Fibroblast of skin of left quadriceps (primary cell): ENCODE results near the gene C2orf49.

Experiments used
- DNase-seq, 2 experiments: peaks; one replicate each; pipeline ENCODE4 v3.0.0-alpha.2; 2013; ENCODE audit warnings: low read depth in 2 of 2

The C2orf49 gene

GRCh38 chr2:105383432-105384166, 46.3 kb downstream of the C2orf49 start:
- no peak for DNase-seq

DNA sequence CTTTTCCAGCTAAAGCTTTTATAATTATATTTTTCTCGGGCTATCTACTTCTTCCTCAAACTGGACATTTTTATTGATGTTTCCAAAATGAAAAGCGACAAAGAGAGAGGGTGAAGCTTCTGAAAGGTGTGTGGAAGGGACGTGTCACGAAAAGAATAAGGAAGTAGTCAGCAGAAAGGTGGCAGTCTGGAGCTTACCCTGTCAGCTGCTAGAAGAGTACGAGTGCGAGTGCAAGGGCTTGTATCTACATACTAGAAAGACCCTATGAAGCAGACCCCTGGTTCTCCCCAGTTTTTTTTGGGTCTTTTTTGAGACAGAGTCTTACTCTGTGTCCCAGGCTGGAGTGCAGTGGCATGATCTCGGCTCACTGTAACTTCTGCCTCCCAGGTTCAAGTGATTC, 46.9 kb downstream of the C2orf49 start:
- no peak for DNase-seq

DNA sequence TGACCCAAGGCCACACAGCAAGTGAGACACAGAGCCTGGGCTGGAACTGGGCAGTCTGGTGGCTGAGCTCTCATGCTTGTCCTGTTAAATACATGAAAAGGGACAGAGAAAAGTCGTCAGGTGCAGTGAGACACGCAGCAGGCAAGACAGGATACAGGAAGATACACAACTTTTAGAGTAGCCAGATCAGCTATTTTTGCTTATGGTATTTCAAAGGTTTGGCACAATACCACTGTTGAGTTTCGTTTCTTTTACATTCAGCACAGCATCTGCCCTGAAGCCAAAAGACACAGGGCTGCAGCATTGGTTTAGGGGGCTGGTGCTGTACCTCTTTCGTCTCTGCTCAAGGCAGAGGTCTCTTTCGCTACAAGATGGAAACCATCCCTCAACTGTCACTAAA, 47.5 kb downstream of the C2orf49 start:
- no peak for DNase-seq

DNA sequence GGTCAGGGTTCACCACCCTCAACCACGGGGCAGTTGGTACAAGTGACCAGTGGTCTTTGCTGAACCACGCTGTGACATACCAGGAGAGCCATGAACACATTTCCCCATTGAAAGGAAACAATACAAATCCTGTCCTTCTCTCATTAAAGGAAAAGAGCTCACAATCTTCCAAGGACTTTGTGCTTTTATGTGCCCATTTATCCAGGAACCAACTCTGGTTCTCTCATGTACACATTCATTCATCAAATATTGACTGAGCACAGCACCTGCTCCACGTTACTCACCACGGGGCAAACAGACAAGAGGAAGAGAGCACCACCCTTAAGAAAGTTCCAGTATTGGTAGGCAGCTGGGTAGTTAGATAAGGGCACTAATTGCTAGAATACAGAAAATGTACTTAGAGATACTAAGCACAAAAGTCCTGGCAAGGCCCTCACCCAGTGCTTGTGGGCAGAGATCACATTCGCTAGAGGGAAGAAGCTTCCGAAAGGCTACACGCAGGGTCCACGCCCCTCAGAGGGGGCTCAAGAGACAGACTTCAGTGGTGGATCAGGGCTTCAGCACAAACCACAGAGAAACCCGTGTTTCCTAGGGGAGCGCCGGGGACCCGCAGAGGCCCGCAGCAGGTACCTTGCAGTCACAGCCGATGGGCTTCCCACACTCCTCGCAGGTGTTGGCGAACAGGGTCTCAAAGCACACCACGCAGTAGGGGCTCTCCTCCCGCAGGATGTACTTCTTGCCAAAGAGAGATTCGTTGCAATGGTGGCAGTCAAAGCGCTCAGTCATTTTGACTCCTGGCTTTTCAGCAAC, 48.6 kb downstream of the C2orf49 start:
- DNase-seq, result no peak

- DNase-seq, result no peak
Measured at GRCh38 chr2:105387225-105387624, 49.9 kb downstream of the C2orf49 start.

DNA sequence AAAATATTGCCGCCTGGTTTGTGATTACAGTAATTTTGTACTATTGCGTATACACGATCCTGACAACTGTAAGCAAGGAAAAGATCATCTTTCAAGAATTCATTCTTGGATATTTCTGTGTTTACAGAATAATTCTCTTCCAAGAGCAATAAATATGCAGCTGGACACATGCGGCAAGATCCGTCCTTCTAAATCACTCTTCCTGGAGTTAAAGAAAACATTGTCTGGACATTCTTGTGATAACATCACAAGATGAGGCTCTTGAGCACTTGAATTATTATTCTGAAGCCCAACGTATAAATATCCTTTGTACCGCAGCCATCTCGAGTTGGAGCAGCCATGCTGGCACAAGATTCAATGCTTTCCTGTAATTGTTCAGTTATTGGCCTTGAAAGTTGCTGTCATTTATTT, 51.6 kb downstream of the C2orf49 start:
- peak; percentile 81 to 83 for DNase-seq

GRCh38 chr2:105390454-105390853, 53.1 kb downstream of the C2orf49 start:
- DNase-seq, result no peak

DNA sequence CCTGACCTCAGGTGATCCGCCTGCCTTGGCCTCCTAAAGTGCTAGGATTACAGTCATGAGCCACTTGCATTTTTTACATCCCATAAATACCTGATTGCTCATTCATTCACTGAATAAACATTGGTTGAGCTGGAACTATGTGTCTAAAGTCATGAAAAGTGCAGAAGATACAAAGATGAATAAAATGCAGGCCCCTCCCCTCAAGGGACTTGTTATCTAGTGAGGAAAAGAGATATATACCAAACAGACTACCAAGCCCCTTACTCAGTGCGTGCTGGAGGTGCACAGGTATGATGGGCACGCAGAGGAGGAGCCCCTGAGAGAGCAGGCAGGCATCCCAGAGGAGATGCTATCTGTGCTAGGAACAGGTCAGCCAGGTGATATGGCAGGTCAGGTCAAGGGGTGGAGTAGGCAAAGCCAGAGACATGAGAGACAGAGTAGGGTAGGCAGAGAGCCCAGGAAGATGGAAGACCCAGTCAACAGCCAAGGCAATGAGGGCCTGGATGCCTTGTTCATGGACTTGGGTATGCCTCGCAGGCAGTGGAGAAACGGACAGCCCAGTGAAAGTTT, 53.8 kb downstream of the C2orf49 start:
- DNase-seq, result no peak

GRCh38 chr2:105391763-105392662, 54.7 kb downstream of the C2orf49 start:
- no peak for DNase-seq

GRCh38 chr2:105393373-105394055, 56.2 kb downstream of the C2orf49 start:
- peak; percentile 67 to 70 for DNase-seq

- DNase-seq, result no peak
Measured at GRCh38 chr2:105394951-105395611, 57.7 kb downstream of the C2orf49 start.

DNA sequence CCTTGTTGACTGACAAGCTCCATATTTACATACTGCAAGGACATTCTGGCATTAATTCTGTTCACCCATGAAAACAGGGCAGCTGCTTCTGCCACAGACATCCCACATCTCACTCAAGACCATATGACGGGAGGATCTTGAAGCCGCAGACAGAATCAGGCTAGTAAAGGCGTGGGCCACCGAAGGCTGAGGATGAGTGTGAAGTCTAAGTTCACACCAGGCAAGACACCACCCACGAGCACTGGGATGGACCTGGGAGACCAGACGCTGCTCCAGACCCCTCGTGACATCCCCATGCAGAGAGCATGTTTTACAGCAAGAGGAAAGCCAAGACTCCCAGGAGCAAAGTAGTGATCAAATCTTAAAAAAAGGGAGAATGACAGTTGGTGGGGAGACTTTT, 58.4 kb downstream of the C2orf49 start:
- DNase-seq, result no peak

DNA sequence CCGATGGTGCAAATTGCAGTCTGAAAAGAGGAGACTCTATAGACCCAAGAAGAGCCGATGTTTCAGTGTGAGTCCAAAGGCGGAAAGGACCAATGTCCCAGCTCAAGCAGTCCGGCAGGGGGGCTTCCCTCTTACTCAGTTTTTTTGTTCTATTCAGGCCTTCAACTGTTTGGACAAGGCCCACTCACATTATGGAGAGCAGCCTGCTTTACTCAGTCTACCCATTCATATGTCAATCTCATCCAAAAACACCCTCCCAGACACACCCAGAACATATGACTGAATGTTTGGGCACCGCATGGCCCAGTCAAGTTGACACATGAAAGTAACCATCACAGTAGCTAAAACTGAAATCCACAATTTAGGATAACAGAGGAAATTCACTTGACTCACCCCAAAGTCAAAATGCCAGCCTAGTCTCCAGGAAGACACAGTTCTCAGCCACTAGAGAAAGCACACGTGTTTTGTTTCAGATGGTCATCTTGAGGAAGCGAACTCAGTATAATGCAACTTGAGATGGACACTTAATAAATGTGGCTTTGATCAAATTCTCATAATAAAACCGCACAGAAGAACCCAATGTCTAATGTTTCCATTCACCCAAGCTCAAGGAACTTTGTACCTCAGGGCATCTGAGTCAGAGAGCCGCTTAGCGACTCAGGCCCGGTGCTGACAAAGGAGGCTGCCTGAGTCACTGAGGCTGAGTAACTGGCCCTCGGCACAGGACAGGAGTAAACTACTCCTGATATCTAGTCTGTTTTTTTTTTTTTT, 59.1 kb downstream of the C2orf49 start:
- DNase-seq, result peak; percentile 76 to 78

- no peak for DNase-seq
Measured at GRCh38 chr2:105397025-105397722, 59.8 kb downstream of the C2orf49 start.

DNA sequence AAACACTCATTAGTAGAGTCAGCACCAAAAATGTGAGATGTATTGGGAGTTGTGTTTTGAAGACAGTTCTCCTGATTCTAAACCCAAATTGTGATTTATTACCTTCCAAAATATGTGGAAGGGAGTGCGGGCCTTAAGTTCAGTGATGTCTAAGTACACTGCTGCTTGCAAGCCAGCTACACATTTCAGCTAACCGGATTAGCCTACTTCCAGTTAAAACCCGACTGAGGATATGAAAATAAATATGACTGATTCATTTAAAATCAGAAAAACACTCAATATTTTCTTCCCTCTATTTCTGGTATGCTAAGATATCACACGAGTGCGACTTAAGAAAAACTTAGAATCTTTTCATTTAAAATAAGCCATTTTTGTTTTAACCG, 60.6 kb downstream of the C2orf49 start:
- DNase-seq, result no peak

DNA sequence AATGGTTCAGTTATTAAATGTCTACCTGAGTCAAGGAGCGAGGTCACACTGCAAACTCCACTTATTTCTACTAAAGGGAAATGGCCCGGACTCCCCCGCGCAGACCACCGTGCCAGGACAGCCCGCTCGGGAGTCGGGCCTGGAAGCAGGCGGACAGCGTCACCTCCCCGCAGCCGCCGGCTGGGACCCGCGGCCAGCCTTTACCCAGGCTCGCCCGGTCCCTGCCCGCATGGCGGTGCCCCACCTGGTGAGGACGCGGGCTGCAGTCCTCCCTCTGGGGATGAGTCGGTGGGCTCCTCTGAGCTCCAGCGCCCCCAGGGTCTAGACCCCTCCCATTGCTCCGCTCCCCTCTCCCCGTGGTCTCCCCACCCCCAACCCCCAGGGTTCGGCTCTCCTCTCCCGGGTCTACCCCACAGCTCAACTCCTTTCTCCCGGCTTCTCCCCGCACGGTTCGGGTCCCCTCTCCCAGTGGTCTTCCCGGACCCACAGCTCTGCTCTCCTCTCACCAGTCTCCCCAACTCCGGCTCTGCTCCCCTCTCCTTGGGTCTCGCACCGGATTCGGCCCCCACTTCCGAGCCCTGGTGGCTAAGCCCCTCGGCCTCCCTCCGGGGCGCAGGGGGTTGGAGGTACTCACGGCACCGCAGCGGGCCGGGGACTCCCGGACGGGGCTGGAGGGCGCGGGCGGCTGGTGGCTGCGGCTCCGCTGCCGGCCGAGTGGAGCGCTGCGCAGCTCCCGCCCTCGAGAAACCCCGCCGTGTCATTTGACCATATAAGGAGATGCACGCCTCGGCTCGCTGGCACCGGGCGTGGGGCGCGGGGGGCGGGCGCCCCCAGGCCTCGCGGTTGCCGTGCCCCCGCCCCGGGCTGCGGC, 61.2 kb downstream of the C2orf49 start, which contains the start of gene FHL2:
TSS of gene FHL2 (minus strand) at position 716 of the 871 bp plus-strand sequence. CDS start 12,535 bp downstream, outside the sequence.
- DNase-seq, result peak in 1 of 2 experiments; percentile 68
